ENCODE measurements around the gene CTNNA2.

DNA sequence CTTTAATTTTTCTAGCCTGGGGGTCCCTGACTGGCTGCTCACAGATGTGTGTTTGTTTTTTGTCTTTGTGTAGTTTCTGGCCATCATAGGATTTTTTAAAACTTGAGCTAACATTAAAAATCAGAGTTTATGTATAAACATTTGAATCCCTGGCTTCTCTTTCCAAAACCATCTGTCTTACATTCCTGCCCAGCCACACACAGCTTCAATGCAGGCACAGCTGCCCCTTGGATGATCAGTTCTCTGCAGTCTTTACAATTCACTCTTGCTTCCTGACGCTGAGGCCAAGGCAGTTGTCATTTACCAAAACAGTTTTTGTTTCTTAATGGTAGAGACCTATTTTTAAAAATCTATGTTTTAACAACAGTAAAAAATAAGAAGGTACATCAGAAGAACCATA is 960.9 kb downstream of the CTNNA2 start:
- no peak for TF ChIP-seq ZFX (IDR thresholded peaks at IDR 0.05; ENCODE audit: borderline replicate concordance)
- TF ChIP-seq, protein P1, sequence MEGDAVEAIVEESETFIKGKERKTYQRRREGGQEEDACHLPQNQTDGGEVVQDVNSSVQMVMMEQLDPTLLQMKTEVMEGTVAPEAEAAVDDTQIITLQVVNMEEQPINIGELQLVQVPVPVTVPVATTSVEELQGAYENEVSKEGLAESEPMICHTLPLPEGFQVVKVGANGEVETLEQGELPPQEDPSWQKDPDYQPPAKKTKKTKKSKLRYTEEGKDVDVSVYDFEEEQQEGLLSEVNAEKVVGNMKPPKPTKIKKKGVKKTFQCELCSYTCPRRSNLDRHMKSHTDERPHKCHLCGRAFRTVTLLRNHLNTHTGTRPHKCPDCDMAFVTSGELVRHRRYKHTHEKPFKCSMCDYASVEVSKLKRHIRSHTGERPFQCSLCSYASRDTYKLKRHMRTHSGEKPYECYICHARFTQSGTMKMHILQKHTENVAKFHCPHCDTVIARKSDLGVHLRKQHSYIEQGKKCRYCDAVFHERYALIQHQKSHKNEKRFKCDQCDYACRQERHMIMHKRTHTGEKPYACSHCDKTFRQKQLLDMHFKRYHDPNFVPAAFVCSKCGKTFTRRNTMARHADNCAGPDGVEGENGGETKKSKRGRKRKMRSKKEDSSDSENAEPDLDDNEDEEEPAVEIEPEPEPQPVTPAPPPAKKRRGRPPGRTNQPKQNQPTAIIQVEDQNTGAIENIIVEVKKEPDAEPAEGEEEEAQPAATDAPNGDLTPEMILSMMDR (IDR thresholded peaks at IDR 0.05), result no peak

Measured in 22Rv1 (cell line).